RPMI8226 (cell line): ENCODE results near the gene DMRTA1.
"Not testable (repeated sequence)": the region's sequence is repeated elsewhere in the genome, so short reads cannot be mapped to it uniquely, and the experiment has no call there.

Experiments
- DNase-seq: peaks from one replicate; pipeline ENCODE4 v3.0.0-alpha.2; 2015

DMRTA1 gene, protein sequence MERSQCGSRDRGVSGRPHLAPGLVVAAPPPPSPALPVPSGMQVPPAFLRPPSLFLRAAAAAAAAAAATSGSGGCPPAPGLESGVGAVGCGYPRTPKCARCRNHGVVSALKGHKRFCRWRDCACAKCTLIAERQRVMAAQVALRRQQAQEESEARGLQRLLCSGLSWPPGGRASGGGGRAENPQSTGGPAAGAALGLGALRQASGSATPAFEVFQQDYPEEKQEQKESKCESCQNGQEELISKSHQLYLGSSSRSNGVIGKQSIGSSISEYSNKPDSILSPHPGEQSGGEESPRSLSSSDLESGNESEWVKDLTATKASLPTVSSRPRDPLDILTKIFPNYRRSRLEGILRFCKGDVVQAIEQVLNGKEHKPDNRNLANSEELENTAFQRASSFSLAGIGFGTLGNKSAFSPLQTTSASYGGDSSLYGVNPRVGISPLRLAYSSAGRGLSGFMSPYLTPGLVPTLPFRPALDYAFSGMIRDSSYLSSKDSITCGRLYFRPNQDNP

DNA sequence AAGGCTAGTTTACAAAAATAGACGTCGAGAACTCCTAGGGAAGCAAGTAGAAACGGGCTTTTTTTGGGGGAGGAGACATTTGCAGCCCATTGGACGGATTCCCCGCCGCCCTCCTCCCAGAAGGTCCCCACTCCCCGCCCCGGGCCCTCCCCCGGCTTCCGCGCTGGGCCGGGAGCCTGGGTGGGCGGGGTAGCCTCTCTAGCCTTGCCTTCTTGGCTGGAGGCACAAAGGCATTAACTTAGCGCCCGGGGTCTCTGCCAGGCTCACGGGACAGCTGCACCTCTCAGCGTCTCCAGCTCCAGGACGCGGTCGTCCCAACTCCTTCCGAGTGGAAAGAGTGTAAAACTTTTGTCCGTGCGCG lies at the start of gene DMRTA1:
DMRTA1 (plus strand) TSS at position 236 of the 361 bp plus-strand sequence. CDS start 242 bp downstream, outside the sequence.
- peak; percentile 45 for DNase-seq

DNA sequence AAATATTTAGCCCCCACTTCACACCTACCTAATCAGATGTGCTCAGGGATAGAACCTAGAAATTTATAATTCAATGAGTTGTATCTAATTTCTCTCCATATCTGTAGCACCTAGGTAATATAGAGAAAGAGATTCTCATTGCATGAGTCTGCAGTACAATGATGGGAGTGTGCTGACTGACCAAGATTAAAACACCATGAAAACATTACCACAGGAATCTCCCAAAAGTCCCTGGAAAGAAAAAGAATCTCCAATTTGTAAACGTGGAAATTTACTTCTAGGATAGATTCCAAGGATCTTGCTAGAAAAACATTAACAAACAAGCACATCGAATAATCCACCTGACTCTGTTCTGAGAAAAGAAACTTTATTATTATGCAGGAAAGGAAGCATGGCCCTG lies 45.0 kb upstream of the DMRTA1 start:
- DNase-seq = no peak

DNA sequence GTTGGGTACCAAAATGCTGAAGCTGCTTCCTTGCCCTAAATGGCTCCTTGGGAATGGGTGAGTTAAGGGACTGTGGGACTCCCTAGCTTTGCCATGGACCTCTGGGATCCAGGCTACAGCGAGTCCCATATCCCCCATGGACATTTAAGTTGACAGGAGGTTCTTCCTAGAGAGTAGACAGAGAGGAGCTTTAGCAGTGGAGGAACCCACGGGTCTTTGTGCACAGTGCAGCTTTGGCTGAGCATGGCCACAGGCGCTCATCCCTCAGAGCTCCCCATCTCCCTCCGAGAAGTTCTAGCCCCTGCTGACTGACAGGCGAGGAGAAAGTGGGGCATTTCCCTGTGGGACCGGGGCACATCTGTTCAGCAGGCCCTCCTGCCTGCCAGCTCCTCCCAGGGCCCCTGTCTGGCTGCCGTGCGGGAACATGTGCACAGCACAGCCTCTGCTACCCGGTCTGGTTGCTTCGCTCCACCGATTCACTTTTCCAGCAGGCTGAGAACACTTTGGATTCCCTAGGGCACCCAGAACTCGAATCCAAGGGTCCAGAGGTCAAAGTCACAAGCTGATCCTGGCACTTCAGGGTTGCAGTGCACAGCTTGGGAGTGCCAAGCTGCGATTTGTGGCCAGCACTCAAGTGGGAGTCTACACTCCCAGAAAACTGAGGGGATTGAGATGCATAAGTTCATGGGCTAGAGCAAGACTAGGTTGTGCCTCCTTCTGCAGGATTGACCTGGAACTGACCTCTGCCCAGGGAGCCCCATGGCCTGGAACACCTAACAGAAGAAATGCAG lies 40.6 kb upstream of the DMRTA1 start:
- DNase-seq = no peak

DNA sequence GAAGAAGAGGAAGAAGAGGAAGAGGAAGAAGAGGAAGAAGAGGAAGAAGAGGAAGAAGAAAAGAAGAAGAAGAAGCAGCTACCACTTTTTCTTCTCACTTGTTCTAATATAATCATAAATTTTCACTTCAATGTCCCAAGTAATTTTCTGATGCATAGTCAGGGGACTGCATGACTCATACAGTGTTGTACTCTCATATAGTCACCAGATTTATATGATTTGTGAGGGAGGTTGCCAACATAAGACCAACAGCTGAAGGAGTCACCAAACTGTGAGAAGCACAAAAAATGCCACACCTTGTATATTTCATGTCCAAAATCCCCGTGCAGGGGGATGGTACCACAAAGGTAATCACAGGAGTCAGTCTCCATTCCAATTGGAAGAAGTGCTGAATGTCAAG lies 32.7 kb upstream of the DMRTA1 start:
- DNase-seq = no peak

DNA sequence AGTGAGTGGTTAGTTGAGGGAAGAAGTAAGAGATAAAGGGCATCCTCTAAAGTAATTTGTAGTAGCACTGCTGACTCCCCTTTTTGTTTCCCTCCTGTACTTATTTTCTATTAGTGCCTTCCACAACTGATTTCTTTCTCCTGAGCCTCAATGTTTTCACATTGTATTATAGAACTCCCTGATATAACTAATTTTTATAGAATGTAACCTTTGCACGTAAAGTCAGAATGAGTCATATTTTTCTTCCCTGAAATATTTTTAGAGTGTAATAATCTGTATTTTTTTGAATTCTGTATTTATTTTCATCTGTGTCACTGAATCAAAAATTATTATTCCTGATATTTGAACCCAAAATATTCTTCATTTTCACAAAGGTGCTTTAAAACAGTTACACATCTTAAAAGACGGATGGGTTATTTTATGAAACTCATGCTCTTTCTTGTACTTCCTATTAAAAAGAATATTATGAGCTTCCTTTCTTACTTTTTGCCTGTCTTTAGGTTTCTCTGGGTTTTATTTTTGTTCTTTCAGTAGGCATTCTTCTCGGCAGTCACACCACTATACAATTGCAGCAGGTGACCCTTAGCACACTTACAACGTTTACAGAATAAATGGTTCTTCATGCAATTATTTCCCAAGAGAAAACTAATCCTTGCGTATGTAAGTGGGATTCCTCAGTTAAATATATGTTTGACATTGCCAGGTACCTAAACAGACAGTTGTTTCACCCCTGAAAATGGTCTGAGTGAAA lies 30.5 kb upstream of the DMRTA1 start:
- DNase-seq = no peak

DNA sequence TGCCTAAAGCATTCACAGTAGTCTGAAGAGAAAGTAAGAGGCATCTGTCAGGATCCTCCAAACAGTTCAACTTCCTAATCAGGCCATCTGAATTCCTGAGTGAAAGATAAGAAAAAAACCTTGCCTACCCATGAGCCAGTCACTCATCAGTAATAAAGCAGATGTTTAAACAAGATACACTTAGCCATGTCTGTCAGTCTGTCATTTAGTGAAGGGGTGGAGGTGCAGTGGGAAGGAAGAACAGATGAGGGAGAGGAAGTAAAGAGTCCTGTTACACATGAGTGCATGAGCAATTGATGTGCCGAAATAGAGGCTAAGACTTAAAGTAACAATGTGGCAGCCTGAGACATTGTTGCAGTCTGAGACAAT lies 29.9 kb upstream of the DMRTA1 start:
- no peak for DNase-seq

DNA sequence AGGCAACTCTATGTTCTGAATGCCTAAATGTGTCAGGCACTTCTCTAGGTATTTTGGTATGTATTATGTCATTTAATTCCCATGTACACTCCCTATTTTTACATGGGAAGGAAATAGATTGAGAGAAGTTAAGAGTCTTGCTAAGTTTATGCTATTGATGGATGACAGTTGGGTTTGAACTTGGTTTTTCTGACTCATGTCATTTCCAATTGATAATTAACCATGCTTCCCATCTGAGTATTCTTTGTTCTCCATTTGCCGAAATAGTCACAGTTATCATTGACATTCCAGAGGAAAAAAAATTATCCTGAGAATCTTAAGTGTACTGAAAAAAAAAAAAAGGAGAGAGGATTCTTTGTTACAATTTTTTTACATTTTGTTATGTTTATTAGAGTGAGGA lies 23.1 kb upstream of the DMRTA1 start:
- DNase-seq = no peak

DNA sequence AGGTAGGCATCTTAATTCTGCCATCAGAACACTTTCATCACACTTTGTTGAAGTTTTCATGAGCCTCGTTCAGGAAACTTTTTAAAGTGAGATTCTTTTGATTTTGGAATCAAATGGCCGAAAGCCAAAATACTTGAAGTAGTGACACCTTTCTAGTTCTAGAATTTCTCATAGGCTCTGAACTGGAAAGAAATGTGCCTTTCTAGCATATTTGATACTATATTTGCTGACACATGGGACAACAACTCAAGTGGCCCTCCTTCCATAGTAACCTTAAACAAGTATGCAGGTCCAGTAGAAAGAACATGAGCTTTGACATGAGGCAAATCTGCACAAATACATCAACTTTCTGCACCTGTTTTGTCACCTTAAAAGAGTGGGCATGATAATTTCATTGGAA lies 22.0 kb upstream of the DMRTA1 start:
- no peak for DNase-seq

DNA sequence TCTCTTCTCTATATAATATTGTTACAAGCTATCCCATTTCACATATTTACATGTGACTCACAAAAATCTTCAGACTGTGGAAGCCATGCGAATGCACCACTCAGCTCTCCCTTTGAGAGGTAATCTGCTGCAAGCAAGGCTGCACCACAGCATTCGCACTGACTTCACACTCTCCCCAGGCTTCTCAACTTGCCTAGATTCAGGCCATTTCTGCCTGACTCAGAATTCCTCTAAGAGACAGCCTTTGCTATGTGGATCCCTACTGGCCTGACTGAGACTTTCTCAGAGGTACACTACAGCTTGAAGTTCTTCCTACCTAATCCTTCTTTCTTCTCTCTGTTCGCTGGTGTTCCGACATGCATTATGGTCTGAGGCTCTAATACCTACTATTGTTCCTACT lies 21.1 kb upstream of the DMRTA1 start:
- DNase-seq = no peak

DNA sequence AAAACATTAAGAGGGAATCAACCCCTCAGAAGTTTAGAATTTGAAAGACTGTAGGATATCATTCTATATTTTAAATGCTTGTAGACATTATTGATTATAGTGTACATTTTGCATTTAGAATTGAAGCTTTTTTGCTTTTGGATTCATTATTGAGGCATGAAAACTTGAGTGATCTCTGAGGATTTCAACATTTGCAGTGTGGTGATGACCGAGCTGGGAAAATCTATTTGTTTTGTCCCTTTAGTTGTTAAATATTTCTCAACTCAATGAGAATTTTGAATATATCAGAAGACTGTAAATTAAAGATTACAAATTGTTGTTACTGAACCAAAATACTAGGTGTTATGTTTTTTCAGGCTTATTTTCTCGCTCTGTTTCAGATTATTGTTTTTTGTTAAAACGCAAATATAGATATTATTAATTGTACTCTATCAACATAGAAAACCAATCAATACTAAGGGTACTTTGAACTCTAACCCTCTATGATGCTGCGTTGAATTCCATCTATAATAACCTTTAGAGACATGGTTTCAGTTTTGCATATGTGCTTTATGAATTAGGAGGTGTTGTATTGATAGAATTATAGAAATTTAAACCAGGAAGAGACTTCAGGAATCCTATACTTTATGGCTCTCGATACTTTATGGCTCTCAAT lies 19.3 kb upstream of the DMRTA1 start:
- no peak for DNase-seq

DNA sequence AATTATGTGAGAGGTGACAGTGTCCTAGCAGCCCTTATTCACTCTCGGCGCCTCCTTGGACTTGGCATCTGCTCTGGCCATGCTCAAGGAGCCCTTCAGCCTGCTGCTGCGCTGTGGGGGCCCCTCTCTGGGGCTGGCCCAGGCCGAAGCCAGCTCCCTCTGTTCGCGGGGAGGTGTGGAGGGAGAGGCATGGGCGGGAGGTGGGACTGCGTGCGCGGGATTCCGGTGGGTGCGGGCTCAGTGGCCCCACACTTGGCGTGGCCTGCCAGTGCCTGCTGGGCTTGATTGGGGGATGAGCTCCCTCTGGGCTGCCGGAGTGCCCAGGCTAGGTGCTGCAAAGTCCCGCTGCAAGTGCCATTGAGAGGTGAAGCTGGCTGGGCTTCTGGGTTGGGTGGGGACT lies 12.9 kb upstream of the DMRTA1 start:
- DNase-seq = no peak

DNA sequence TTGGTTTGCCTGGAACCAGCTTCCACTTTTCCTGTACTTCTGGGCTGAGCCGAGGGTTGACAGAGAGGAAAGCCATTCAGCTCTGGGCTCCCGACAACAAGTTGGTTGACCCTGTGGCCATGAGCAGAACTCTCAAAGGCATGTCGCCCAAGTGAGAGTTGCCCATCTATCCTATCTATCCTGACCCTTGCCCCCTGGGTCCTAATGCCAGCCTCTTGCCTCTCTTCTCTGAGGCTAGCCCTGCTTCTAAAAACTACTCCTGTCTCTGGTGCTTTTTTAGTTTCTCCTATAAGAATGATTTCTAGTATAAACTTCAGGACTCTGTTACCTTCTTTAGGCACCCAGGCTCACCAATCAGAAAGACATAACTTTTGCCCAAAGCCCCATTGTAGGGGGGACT lies 11.4 kb upstream of the DMRTA1 start:
- DNase-seq = not testable (repeated sequence)

DNA sequence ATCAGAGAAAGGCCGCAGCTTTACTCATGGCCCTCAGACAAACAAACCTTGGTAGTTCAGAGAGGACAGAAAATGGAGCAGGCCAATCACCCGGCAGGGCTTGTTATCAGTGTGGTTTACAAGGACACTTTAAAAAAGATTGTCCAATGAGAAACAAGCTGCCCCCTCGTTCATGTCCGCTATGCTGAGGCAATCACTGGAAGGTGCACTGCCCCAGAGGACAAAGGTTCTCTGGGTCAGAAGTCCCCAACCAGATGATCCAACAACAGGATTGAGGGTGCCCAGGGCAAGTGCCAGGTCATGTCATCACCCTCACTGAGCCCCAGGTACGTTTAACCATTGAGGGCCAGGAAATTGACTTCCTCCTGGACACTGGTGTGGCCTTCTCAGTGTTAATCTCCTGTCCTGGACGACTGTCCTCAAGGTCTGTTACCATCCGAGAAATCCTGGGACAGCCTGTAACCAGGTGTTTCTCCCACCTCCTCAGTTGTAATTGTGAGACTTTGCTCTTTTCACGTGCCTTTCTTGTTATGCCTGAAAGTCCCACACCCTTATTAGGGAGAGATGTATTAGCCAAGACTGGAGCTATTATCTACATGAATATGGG lies 9.1 kb upstream of the DMRTA1 start:
- not testable (repeated sequence) for DNase-seq

DNA sequence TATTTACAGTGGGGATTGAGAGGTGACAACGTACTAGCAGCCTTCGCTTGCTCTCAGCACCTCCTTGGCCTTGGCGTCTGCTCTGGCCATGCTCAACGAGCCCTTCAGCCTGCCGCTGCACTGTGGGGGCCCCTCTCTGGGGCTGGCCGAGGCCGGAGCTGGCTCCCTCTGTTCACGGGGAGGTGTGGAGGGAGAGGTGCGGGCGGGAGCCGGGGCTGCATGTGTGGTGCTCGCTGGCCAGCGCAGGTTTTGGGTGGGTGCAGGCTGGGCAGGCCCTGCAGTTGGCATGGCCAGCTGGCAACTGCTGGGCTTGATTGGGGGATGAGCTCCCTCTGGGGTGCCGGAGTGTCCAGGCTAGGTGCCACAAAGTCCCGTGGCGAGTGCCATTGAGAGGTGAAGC lies 5.8 kb upstream of the DMRTA1 start:
- no peak for DNase-seq

DNA sequence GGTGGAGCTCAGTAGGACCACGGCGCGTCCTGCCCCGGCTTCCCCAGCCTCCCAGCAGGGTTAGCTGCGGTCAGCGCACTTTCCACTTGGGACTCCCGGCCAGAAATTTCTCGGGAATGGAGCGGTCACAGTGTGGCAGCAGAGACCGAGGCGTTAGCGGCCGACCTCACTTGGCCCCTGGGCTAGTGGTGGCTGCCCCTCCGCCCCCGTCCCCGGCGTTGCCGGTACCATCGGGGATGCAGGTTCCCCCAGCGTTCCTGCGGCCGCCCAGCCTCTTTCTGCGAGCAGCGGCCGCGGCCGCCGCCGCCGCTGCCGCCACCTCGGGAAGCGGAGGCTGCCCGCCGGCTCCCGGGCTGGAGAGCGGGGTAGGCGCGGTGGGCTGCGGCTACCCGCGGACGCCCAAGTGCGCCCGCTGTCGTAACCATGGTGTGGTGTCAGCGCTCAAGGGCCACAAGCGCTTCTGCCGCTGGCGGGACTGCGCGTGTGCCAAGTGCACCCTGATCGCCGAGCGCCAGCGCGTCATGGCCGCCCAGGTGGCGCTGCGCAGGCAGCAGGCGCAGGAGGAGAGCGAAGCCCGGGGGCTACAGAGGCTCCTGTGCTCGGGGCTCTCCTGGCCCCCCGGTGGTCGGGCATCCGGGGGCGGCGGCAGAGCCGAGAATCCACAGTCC lies 460 bp downstream of the DMRTA1 start:
- peak; percentile 70 for DNase-seq

DNA sequence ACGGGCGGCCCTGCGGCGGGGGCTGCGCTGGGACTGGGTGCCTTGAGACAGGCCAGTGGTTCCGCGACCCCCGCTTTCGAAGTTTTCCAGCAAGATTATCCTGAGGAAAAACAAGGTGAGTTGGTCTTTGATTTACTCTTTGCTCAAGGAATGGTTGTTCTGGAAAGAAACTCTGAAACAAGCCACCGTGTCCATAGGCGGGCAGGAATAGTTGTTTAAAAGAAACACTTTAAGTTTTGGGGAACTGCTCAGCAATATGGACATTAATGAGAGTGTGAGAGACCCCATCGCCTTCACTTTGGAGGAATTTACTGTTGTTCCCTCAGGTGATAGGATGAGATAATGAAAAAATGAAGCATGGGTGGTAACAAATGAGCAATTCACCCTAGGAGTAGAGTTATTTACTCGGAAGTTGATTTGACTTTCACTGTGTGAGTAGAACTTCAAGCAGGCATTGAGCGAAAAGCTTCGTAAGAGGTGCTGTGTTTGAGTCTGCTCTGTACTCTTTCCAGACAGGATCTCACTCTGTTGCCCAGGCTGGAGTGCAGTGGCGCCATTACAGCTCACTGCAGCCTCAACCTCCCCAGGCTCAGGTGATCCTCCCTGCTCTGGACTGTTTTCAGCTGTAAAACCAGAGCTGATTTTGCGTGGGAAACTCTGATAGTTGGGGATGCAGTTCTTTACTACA lies 1.1 kb downstream of the DMRTA1 start:
- no peak for DNase-seq

DNA sequence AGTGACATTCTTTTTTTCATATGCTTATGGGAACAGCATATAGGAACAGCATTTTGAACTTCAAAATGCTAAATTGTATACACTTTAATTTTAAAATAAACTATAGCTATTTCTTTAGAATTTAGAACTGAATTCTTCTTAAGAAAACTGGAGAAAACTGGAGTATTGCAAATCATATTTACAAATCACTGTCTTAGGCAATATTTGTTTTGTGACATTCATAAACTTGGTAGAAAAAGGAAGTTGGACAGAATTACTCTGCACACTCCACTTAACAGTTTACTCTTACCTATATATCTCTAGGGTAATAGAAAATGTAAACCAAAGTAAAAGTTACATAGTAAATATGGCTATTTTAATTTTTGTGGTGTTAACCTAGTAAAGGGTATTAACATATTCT lies 3.1 kb downstream of the DMRTA1 start:
- no peak for DNase-seq

DNA sequence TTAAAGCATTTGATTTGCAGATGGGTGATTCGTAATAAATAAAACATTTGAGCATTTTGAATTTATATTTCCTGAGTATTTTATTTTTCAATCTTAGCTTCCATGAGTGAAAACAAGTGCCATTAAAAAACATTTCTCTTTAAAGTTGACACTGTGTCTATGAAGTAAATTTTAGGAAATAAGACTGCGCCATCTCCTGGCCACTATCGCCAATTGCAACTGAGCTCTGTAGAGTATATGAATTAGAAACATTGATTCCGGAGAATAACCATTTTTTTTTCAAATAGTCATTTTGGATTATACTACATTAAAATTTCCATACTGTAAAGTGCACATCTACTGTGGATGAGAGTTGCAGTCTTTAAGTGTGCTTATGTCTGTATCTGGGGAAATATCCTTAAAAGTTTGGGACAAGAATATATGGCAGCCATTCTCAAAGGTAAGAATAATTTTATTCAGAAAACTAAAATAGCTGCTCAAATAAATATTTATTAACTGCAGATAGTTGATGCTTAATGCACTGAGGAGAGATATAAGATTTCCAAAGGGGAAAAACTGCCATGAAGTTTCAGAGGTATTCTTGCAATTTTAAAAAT lies 5.9 kb downstream of the DMRTA1 start:
- DNase-seq = peak; percentile 31

DNA sequence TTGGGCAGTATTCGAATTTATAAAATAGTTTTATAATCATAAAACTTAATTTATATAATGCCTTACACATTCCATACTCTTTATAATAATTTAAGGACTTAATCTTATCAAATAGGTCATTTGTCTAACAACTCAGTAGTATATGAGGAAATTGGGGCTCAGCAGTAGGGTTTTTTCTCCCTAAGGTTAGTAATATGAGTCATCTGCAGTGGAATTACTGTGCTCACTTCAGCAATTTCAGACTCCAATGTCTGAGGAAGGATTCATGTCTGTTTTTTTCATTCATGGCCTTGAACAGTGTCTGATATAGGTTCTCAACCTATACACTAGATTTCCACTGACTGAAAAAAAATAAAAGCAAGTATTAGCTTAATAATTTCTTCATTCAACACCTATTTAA lies 7.4 kb downstream of the DMRTA1 start:
- DNase-seq = no peak

DNA sequence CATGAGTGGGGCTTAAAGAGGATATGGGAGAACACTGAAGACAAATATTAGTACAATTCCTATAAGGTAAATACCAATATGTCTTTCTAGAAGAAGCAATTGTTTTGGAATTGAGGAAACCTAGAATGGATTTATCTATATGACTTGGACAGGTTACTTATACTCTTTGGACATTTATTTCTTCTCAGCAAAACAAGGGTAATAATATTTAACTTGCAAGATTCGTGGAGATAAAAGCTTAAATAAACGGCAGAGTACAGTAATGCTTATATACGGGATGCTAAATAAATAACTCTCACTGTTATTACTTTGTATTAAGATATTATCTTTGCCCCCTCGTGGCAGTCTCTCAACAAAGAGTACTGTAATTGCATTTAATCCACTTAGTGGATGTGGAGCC lies 8.6 kb downstream of the DMRTA1 start:
- DNase-seq = no peak

DNA sequence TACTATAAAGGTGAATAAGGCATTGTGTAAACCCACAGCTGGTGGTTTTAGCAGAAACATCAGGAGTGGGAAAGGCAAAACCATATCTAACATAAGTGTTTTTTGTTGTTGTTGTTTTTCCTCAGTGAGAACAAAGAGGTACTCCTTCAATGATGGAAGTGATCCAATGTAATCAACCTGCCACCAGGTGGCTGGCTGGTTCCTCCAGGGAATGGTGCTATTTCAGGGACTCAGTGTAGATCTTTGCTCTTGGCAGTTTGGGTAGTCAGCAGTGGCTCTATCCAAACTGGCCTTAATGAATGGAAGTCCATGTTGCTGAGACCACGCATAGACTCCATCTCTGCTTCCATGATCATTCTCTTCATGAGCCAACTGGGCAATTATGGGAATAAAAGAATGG lies 10.8 kb downstream of the DMRTA1 start:
- no peak for DNase-seq
